DOHH2 (cell line): Measurements from ENCODE around the gene CX3CL1.

Source experiments
- CTCF ChIP-seq: fragments of 200-600 bp; sonication (generic); IDR thresholded peaks from one replicate; pipeline ENCODE4 v1.5.1; 2014; ENCODE audit warnings: antibody characterized with exemption, mild to moderate bottlenecking, low read depth, low read length; ENCODE audit not compliant: poor library complexity, severe bottlenecking
- EZH2phosphoT487 ChIP-seq: fragments of 200-600 bp; sonication (generic); IDR thresholded peaks from 2 replicates; pipeline ENCODE4 v1.6.1; 2017; ENCODE audit warnings: borderline replicate concordance, mild to moderate bottlenecking, antibody characterized with exemption, low read length, moderate library complexity, mixed read lengths

GRCh38 chr16:57405097-57405496 lies 32.8 kb downstream of the CX3CL1 start:
- no peak for TF ChIP-seq CTCF
- no peak for TF ChIP-seq EZH2phosphoT487
